Measurements from ENCODE around the gene MITF.

MITF gene

GRCh38 chr3:69838696-69839515 lies 99.6 kb downstream of the MITF start:
- DNase-seq (ENCODE audit: low spot score): no peak

GRCh38 chr3:69842351-69842750 lies 103.1 kb downstream of the MITF start:
- DNase-seq (ENCODE audit: low spot score): no peak

GRCh38 chr3:69842789-69843188 lies 103.5 kb downstream of the MITF start:
- DNase-seq (ENCODE audit: low spot score): no peak

GRCh38 chr3:69844706-69845105 lies 105.4 kb downstream of the MITF start:
- no peak for DNase-seq (ENCODE audit: low spot score)

- no peak for DNase-seq (ENCODE audit: low spot score)
Measured at GRCh38 chr3:69847303-69847702, 108.0 kb downstream of the MITF start.

- DNase-seq (ENCODE audit: low spot score): no peak
Measured at GRCh38 chr3:69848113-69848512, 108.8 kb downstream of the MITF start.

GRCh38 chr3:69850849-69851248 lies 111.6 kb downstream of the MITF start:
- DNase-seq (ENCODE audit: low spot score): no peak

- DNase-seq (ENCODE audit: low spot score): no peak
Measured at GRCh38 chr3:69853027-69853426, 113.8 kb downstream of the MITF start.

- no peak for DNase-seq (ENCODE audit: low spot score)
Measured at GRCh38 chr3:69855436-69856162, 116.3 kb downstream of the MITF start.

GRCh38 chr3:69856965-69857705 lies 117.9 kb downstream of the MITF start:
- DNase-seq (ENCODE audit: low spot score): no peak

- no peak for DNase-seq (ENCODE audit: low spot score)
Measured at GRCh38 chr3:69861556-69861955, 122.3 kb downstream of the MITF start.

GRCh38 chr3:69864141-69864540 lies 124.9 kb downstream of the MITF start:
- DNase-seq (ENCODE audit: low spot score): no peak

- DNase-seq (ENCODE audit: low spot score): no peak
Measured at GRCh38 chr3:69864766-69865165, 125.5 kb downstream of the MITF start.

GRCh38 chr3:69865925-69866679 lies 126.8 kb downstream of the MITF start:
- DNase-seq (ENCODE audit: low spot score): no peak

GRCh38 chr3:69866988-69867720 lies 127.9 kb downstream of the MITF start:
- no peak for DNase-seq (ENCODE audit: low spot score)

GRCh38 chr3:69867941-69868505 lies 128.8 kb downstream of the MITF start:
- no peak for DNase-seq (ENCODE audit: low spot score)

GRCh38 chr3:69868841-69869420 lies 129.7 kb downstream of the MITF start:
- DNase-seq (ENCODE audit: low spot score): no peak

- no peak for DNase-seq (ENCODE audit: low spot score)
Measured at GRCh38 chr3:69869643-69870042, 130.4 kb downstream of the MITF start.

GRCh38 chr3:69871251-69871650 lies 132.0 kb downstream of the MITF start:
- no peak for DNase-seq (ENCODE audit: low spot score)

- DNase-seq (ENCODE audit: low spot score): no peak
Measured at GRCh38 chr3:69871868-69872267, 132.6 kb downstream of the MITF start.

Measured in hematopoietic multipotent progenitor cell treated with erythropoietin and hydrocortisone succinate and interleukin-3 and kit ligand, for 15 days (in vitro differentiated cells).